ENCODE results near the gene FBXW8. TPM values are rescaled to one million over a fixed set of nuclear protein-coding genes. Genes with fewer than 3 reads are reported as not detected.

FBXW8 gene
- total and polyA plus RNA-seq, 4 donors: 1.9 to 7.1 (median 4.9) TPM

- Histone ChIP-seq H3K27ac (ENCODE audit: low read depth in 1 of 2, low read length in 2 of 2) (no peak overlapping the region), H3K36me3 (ENCODE audit: control insufficient read depth in 4 of 4, insufficient read depth in 3 of 4, low read depth in 1 of 4, low read length in 3 of 4) (peaks cover 0 to 3% (median 0%) of the 10 kb centered on the region in 4 donors), H3K4me3 (ENCODE audit: low read depth in 1 of 3, low read length in 3 of 3) (peak overlapping the region in 1 of 3 donors; percentile 1), H3K4me1 (ENCODE audit: control insufficient read depth in 4 of 4, insufficient read depth in 4 of 4, low read length in 3 of 4) (peaks cover 7 to 33% (median 22%) of the 10 kb centered on the region in 4 donors), H3K27me3 (ENCODE audit: control insufficient read depth in 4 of 4, insufficient read depth in 4 of 4, low read length in 3 of 4) (peaks cover 3 to 26% (median 16%) of the 10 kb centered on the region in 4 donors), H3K9me3 (ENCODE audit: control insufficient read depth in 4 of 4, low read length in 3 of 4) (peaks cover 3 to 10% (median 5%) of the 10 kb centered on the region in 4 donors), H3K9ac (ENCODE audit: low read depth in 1 of 2, low read length in 2 of 2) (no peak overlapping the region)
- WGBS: 3% methylated on average over 55 of the region's 55 CpGs
- no peak for DNase-seq (ENCODE audit: low spot score)
- TF ChIP-seq NR2F2 (IDR thresholded peaks at IDR 0.05) (no peak), ZBTB33 (IDR thresholded peaks at IDR 0.05) (no peak), EGR1 (IDR thresholded peaks at IDR 0.05; ENCODE audit: low read depth in 2 of 2) (no peak), SP1 (IDR thresholded peaks at IDR 0.05) (no peak), RAD21 (IDR thresholded peaks at IDR 0.05) (no peak), FOXA1 (IDR thresholded peaks at IDR 0.05) (no peak), TAF1 (conservative IDR thresholded peaks at IDR 0.05) (no peak), GABPA (IDR thresholded peaks at IDR 0.05 in 1 of 2, conservative IDR thresholded peaks at IDR 0.05 in 1 of 2) (no peak), HNF4A (conservative IDR thresholded peaks at IDR 0.05) (no peak), MAX (IDR thresholded peaks at IDR 0.05) (no peak), JUND (IDR thresholded peaks at IDR 0.05) (no peak), CTCF (IDR thresholded peaks at IDR 0.05; ENCODE audit: low read depth, low read length, missing input control) (no peak), RXRA (IDR thresholded peaks at IDR 0.05) (no peak)
Measured at GRCh38 chr12:116878567-116879508, 31.9 kb upstream of the FBXW8 start.

- 3% methylated on average over 52 of the region's 52 CpGs for WGBS
- H3K4me1 ChIP-seq (ENCODE audit: control insufficient read depth in 4 of 4, insufficient read depth in 4 of 4, low read length in 3 of 4): peaks cover 7 to 33% (median 22%) of the 10 kb centered on the region in 4 donors
- peaks cover 0 to 6% (median under 1%) of the 10 kb centered on the region in 4 donors for H3K9me3 ChIP-seq (ENCODE audit: control insufficient read depth in 4 of 4, low read length in 3 of 4)
- H3K9ac ChIP-seq (ENCODE audit: low read depth in 1 of 2, low read length in 2 of 2): no peak overlapping the region
- no peak for DNase-seq (ENCODE audit: low spot score)
- H3K4me3 ChIP-seq (ENCODE audit: low read depth in 1 of 3, low read length in 3 of 3): no peak overlapping the region
- no peak overlapping the region for H3K27ac ChIP-seq (ENCODE audit: low read depth in 1 of 2, low read length in 2 of 2)
- peaks cover 0 to 2% (median 0%) of the 10 kb centered on the region in 4 donors for H3K36me3 ChIP-seq (ENCODE audit: control insufficient read depth in 4 of 4, insufficient read depth in 3 of 4, low read depth in 1 of 4, low read length in 3 of 4)
- H3K27me3 ChIP-seq (ENCODE audit: control insufficient read depth in 4 of 4, insufficient read depth in 4 of 4, low read length in 3 of 4): peaks cover 3 to 22% (median 16%) of the 10 kb centered on the region in 4 donors
- TF ChIP-seq HNF4A (conservative IDR thresholded peaks at IDR 0.05) (no peak), HNF4G (IDR thresholded peaks at IDR 0.05) (no peak), FOXA1 (IDR thresholded peaks at IDR 0.05) (no peak), CTCF (IDR thresholded peaks at IDR 0.05; ENCODE audit: low read depth, low read length, missing input control) (no peak), ZBTB33 (IDR thresholded peaks at IDR 0.05) (no peak), TAF1 (conservative IDR thresholded peaks at IDR 0.05) (no peak), JUND (IDR thresholded peaks at IDR 0.05) (no peak), SP1 (IDR thresholded peaks at IDR 0.05) (no peak), MAX (IDR thresholded peaks at IDR 0.05) (no peak), ATF3 (IDR thresholded peaks at IDR 0.05) (no peak)
Measured at GRCh38 chr12:116879509-116880212, 31.1 kb upstream of the FBXW8 start.

All from liver (tissue), 9 donors.